BE2C (cell line): ENCODE data around the gene C9orf43. TPM values are rescaled to one million over a fixed set of nuclear protein-coding genes. Genes with fewer than 3 reads are reported as not detected.
"Not testable (repeated sequence)": the region's sequence is repeated elsewhere in the genome, so short reads cannot be mapped to it uniquely, and the experiment has no call there.

Experiments
- DNase-seq: peaks from one replicate; pipeline ENCODE4 v3.0.0-alpha.2; 2020
- H3K27me3 ChIP-seq: fragments of 250-450 bp; sonication (Bioruptor Pico); 2 replicates; pipeline ENCODE4 v1.5.1; 2020; ENCODE audit warnings: mild to moderate bottlenecking
- H3K36me3 ChIP-seq: fragments of 250-450 bp; sonication (Bioruptor Pico); 2 replicates; pipeline ENCODE4 v1.5.1; 2020; ENCODE audit warnings: mild to moderate bottlenecking
- H3K4me1 ChIP-seq: fragments of 250-450 bp; sonication (Bioruptor Pico); 2 replicates; pipeline ENCODE4 v1.5.1; 2020
- H3K4me3 ChIP-seq: 2 replicates; pipeline ENCODE4 v1.5.1; 2011; ENCODE audit warnings: low read depth, low read length
- H3K9me3 ChIP-seq: fragments of 250-450 bp; sonication (Bioruptor Pico); 2 replicates; pipeline ENCODE4 v1.5.1; 2020
- polyA plus RNA-seq: library from polyadenylated mRNA; unstranded; fragments of >200 nt; gene quantifications from one replicate; pipeline ENCODE4 v1.2.1, GENCODE V29; 2012; ENCODE audit warnings: low read depth, missing spikeins; ENCODE audit not compliant: insufficient read length, insufficient read depth
- TF ChIP-seq, protein P1 (sequence below): IDR thresholded peaks from 2 replicates; pipeline ENCODE4 v1.5.1; 2012; ENCODE audit warnings: mild to moderate bottlenecking, low read depth, low read length

The C9orf43 gene, protein sequence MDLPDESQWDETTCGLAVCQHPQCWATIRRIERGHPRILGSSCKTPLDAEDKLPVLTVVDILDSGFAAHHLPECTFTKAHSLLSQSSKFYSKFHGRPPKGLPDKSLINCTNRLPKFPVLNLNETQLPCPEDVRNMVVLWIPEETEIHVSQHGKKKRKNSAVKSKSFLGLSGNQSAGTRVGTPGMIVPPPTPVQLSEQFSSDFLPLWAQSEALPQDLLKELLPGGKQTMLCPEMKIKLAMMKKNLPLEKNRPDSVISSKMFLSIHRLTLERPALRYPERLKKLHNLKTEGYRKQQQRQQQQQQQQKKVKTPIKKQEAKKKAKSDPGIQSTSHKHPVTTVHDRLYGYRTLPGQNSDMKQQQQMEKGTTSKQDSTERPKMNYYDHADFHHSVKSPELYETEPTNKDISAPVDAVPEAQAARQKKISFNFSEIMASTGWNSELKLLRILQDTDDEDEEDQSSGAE
- polyA plus RNA-seq = 3.3 TPM

DNA sequence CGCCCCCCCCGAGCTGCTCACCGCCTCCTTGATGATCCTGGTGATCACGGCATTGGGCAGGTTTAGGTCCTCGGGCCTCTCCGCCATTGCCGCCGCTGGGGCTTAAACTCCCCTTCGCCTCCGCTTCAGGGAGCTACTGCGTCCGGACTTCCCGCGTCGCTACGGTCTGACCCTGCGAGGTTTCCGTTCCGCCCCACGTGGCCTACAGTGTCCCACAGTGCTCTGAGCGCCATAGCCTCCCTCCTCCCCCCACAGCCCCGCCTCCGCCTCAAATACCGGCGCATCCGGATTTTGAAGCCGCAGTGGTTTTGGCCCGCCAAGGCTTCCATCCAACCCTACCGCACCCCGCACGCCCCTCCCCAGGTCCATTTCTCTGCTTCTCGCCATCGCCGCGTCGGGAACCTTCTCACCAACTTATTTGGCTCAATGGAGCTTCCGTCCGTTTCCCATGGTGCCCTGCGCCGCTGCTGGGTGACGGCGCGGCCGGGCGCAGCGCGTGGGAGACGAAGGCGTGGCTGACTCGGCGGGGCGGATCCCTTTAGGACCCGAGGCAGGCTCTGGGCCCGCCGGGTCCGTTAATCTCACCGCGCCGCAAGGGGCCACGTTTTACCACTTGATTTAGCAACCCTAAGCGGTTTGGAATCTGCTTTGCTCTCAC, at the start of gene C9orf43, which contains the start of gene POLE3:
Gene C9orf43, plus strand, starts transcription at position 541 of the 658 bp plus-strand sequence. CDS start 2,747 bp downstream, outside the sequence.
Gene POLE3, minus strand, starts transcription at position 469 of the 658 bp plus-strand sequence. Its CDS starts 382 bp downstream, at position 87.
- Histone ChIP-seq H3K4me1 (no peaks in the 10 kb centered on the region), H3K4me3 (peak within 1 kb of the TSS; percentile 98)

DNA sequence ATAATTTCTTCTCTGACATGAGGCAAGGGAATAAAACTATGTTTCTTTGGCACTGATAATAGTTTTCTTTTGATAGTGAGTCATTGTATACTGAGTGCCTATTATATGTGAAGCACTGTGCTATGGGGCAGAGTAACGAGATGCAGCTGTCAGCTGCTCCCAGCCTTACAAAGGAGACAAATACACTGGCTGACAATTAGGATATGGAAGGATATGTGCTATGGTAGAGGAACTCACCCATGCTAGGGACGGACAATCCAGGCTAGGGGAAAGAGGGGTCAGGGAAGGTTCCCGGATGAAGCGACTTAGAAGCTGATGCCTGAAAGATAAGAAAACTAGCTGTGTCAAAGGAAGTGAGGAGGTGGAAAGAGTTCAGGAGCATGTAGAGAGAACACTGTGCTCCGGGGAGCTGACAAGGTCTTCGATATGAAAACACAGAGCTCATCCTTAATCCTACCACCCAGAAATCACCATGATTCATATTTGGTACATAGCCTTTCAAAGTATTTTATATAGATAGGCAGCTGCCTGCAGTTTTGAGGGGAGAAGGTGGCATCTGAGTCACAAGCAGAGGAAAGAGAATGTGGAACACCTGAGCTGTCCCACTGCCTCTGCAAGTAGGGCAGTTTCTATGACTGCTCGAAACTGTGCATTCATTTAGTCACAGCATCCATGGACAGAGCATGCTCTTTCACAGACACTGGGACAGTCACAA, 49.1 kb upstream of the C9orf43 start:
- Histone ChIP-seq H3K4me3 (no peak overlapping the region), H3K4me1 (peaks cover 4% of the 10 kb centered on the region), H3K9me3 (no peaks in the 10 kb centered on the region), H3K27me3 (peaks cover 3% of the 10 kb centered on the region; the same call in 1 of the 2 replicates), H3K36me3 (no peaks in the 10 kb centered on the region)
- DNase-seq = no peak
- TF ChIP-seq, protein P1, sequence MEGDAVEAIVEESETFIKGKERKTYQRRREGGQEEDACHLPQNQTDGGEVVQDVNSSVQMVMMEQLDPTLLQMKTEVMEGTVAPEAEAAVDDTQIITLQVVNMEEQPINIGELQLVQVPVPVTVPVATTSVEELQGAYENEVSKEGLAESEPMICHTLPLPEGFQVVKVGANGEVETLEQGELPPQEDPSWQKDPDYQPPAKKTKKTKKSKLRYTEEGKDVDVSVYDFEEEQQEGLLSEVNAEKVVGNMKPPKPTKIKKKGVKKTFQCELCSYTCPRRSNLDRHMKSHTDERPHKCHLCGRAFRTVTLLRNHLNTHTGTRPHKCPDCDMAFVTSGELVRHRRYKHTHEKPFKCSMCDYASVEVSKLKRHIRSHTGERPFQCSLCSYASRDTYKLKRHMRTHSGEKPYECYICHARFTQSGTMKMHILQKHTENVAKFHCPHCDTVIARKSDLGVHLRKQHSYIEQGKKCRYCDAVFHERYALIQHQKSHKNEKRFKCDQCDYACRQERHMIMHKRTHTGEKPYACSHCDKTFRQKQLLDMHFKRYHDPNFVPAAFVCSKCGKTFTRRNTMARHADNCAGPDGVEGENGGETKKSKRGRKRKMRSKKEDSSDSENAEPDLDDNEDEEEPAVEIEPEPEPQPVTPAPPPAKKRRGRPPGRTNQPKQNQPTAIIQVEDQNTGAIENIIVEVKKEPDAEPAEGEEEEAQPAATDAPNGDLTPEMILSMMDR = no peak

More for the DNA sequence above, at the start of gene C9orf43, which contains the start of gene POLE3:
- Histone ChIP-seq H3K27me3 (no peaks in the 10 kb centered on the region), H3K9me3 (no peaks in the 10 kb centered on the region), H3K36me3 (peaks cover 28% of the 10 kb centered on the region)
- TF ChIP-seq, protein P1 = no peak
- peak; percentile 96 for DNase-seq

DNA sequence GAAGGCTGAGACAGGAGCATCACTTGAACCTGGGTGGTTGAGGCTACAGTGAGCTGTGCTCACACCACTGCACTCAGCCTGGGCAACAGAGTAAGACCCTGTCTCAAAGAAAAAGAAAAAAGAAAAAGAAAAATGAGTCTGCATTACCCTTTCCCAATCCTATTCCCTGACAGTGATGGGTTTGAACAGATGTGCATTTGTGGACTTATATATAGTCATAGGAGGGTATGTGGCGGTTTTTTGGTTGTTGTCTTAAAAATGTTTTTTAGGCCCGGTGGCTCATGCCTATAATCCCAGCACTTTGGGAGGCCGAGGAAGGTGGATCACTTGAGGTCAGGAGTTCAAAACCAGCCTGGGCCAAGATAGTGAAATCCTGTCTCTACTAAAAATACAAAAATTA, 47.2 kb upstream of the C9orf43 start:
- peaks cover 4% of the 10 kb centered on the region for H3K4me1 ChIP-seq
- no peaks in the 10 kb centered on the region for H3K36me3 ChIP-seq
- no peaks in the 10 kb centered on the region for H3K27me3 ChIP-seq
- TF ChIP-seq, protein P1 = no peak
- DNase-seq = no peak
- H3K4me3 ChIP-seq = no peak overlapping the region
- no peaks in the 10 kb centered on the region for H3K9me3 ChIP-seq

DNA sequence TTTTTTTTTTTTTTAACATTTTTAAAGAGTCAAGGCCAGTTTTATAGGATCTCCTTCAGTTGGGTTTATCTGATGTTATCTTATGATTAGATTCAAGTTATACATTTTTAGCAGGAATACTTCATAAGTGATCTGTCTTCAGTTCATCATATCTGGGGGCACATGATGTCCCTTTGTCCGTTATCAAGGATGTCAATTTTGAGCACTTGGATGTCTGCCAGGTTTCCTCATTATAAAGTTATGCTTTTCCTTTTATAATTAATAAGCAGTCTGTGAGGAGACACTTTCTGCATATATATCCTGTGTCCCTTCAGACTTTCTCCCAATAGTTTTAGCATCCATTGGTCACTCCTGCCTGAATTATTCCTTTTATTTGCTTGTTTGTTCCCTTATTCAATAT, 45.6 kb upstream of the C9orf43 start:
- no peaks in the 10 kb centered on the region for H3K9me3 ChIP-seq
- H3K4me1 ChIP-seq = peaks cover 4% of the 10 kb centered on the region
- no peak for DNase-seq
- TF ChIP-seq, protein P1 = no peak
- no peak overlapping the region for H3K4me3 ChIP-seq
- no peaks in the 10 kb centered on the region for H3K27me3 ChIP-seq
- no peaks in the 10 kb centered on the region for H3K36me3 ChIP-seq

DNA sequence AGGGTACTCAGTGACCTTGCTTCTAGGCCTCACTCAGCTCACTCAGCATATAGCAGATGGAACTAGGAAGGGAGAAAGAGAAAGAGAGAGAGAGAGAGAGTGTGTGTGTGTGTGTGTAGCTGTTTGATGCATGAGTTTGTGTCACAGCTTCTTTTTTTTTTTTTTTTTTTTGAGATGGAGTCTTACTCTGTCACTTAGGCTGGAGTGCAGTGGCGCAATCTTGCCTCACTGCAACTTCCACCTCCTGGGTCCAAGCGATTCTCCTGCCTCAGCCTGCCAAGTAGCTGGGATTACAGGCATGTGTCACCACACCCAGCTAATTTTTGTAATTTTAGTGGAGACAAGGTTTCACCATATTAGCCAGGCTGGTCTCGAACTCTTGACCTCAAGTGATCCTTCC, 44.9 kb upstream of the C9orf43 start:
- H3K27me3 ChIP-seq, H3K4me3 ChIP-seq, DNase-seq, H3K4me1 ChIP-seq, H3K36me3 ChIP-seq, H3K9me3 ChIP-seq: not testable (repeated sequence)

DNA sequence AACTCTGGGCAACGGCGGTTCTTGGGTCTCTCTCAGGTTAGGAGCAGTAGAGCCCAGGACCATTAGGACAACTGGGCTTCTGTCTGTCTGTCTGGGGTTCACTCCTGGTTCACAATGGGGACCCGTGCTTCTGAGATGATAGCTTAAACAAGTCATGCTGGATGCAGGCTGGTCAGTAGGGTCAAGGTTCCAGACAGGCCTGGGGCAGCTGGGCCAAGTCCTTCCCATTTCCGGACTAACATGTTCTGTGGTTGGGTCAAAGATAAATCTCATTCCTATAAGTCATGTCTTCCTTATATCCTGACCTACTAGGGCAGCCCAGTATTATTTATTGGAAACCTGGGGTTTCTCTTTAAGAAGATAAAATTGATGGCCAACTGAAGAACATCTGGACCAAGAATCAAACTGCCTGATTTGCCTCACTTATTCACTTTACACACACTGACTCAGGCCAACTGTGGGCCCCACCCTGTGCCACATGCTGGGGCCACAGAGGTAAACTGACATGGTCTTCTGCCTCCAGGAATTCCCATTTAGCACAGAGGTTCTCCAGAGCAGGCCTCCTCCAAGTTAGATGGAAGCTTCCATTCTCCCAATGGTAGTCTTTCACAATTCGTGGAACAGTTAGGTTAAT, 42.1 kb upstream of the C9orf43 start:
- no peaks in the 10 kb centered on the region for H3K36me3 ChIP-seq
- no peaks in the 10 kb centered on the region for H3K9me3 ChIP-seq
- H3K4me1 ChIP-seq = peaks cover 4% of the 10 kb centered on the region
- no peak for DNase-seq
- H3K4me3 ChIP-seq = no peak overlapping the region
- TF ChIP-seq, protein P1 = no peak
- H3K27me3 ChIP-seq = no peaks in the 10 kb centered on the region
